Mammary epithelial cell (primary cell): Measurements from ENCODE around the gene ARHGEF28.

Experiments used
- CTCF ChIP-seq, 2 donors: IDR thresholded peaks in 1 of 2; conservative IDR thresholded peaks in 1 of 2; 2 replicates each; pipeline ENCODE4 v1.5.1; 2011 to 2012; ENCODE audit warnings: inconsistent platforms in 2 of 2, low read length in 2 of 2, mild to moderate bottlenecking in 2 of 2, control low read depth in 1 of 2, low read depth in 1 of 2; ENCODE audit not compliant: insufficient read depth in 1 of 2; ENCODE audit errors: extremely low read depth in 1 of 2
- EZH2 ChIP-seq: IDR thresholded peaks from 2 replicates; pipeline ENCODE4 v1.6.1; 2012; ENCODE audit warnings: low read length, inconsistent platforms, borderline replicate concordance

- TF ChIP-seq CTCF (conservative IDR thresholded peaks at IDR 0.05 in 1 of 2, IDR thresholded peaks at IDR 0.05 in 1 of 2; ENCODE audit: extremely low read depth in 1 of 2, insufficient read depth in 1 of 2, low read depth in 1 of 2, low read length in 2 of 2) (no peak), EZH2 (no peak)
These were observed 204.7 kb downstream of the ARHGEF28 start for GRCh38 chr5:73830646-73831045.
